Fibroblast of peridontal ligament (primary cell): ENCODE measurements around the gene DOHH.
"Not testable (repeated sequence)": the region's sequence is repeated elsewhere in the genome, so short reads cannot be mapped to it uniquely, and the experiment has no call there.

Experiments used
- DNase-seq: peaks from one replicate; pipeline ENCODE4 v3.0.0-alpha.2; 2010; ENCODE audit errors: extremely low read depth

Gene DOHH

DNA sequence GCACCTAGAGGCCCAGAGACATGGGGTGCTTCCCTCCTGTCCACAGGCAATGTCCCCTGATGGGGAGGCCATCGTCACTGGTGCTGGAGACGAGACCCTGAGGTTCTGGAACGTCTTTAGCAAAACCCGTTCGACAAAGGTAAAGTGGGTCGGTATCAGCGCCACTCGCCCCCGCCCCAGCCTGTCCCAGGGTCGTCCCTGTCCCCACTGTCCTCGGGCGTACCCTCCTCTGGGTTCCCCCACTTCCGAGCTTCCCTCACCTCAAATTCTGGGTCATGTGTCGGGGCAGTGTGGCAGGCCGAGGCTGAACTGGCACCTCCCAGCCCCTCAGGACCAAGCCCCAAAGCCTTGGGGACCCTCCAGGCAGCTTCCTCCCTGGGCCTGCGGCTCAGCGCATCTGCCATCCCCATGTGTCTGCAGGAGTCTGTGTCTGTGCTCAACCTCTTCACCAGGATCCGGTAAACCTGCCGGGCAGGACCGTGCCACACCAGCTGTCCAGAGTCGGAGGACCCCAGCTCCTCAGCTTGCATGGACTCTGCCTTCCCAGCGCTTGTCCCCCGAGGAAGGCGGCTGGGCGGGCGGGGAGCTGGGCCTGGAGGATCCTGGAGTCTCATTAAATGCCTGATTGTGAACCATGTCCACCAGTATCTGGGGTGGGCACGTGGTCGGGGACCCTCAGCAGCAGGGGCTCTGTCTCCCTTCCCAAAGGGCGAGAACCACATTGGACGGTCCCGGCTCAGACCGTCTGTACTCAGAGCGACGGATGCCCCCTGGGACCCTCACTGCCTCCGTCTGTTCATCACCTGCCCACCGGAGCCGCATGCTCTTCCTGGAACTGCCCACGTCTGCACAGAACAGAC lies 34.1 kb upstream of the DOHH start:
- DNase-seq = no peak

DNA sequence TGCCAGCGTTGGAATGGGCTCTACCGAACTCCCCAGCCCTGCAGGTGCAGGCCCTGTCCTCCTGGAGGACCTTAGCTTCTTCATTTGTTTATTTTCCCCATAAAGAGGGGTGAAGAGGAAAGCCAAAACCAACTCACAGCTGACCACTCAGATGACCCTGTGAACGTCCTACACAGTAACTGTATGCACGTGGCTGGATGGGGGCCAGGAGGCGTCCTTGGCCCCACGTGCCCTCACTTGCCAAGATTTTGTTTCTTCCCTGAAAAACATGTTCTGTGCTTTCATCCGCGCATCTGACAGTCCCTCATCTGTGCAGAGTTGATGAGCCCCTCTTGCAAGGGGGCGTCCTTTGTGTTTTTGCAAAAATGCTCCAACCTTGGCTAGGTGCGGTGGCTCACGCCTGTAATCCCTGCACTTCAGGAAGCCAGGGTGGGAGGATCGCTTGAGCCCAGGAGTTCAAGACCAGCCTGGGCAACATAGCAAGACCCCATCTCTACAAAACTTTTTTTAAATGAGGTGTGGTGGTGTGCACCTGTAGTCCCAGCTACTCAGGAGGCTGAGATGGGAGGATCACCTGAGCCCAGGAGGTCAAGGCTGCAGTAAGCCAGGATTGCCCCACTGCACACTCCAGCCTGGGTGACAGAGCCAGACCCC lies 33.2 kb upstream of the DOHH start:
- DNase-seq = no peak

GRCh38 chr19:3533033-3533432 lies 32.6 kb upstream of the DOHH start:
- DNase-seq = no peak

DNA sequence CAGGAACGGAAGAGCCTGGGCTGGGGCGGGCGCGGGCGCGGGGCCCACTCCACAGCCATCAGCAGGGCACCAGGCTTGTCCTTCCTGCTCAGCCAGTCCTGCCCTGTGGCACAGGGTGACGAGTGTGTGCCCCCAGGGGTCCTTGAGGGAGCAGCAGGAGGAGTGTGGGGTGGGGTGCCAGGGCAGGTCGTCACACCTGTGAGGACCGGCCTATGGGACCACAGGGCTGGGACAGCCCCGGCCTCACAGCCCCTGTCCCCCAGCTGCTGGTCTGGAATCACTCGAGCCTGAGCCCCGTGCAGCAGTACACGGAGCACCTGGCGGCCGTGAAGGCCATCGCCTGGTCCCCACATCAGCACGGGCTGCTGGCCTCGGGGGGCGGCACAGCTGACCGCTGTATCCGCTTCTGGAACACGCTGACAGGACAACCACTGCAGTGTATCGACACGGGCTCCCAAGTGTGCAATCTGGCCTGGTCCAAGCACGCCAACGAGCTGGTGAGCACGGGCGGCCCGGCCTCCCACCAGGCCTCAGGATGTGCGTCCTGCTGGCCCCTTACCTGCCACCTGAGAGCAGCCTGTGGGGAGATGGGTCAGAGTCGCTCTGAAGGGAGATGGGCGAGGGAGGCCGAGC lies 31.8 kb upstream of the DOHH start:
- DNase-seq = no peak

GRCh38 chr19:3531716-3532115 lies 31.2 kb upstream of the DOHH start:
- no peak for DNase-seq

GRCh38 chr19:3530389-3530788 lies 29.9 kb upstream of the DOHH start:
- no peak for DNase-seq

- not testable (repeated sequence) for DNase-seq
Observed at GRCh38 chr19:3529299-3529698, 28.8 kb upstream of the DOHH start.

GRCh38 chr19:3528539-3529211 lies 28.2 kb upstream of the DOHH start:
- DNase-seq = no peak

DNA sequence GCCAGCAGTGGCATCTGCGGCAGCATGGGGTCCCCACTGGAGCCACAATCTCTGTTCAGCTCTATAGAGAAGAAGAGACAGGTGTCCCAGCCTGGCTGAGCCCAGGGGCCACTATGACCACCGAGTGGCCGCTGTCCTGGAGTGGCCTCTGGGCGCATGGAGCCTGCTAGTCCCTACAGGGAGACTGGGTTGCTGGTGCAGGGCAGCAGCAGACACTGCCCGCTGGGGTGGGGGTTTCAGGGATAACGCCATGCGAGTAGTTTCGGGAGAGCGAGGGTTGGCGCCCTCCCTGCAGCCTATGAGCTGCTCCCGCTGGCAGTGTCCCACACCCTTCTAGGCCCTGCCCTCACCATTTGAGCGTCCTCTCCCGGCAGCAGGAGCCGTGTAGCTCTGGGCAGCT lies 27.6 kb upstream of the DOHH start:
- DNase-seq = no peak

DNA sequence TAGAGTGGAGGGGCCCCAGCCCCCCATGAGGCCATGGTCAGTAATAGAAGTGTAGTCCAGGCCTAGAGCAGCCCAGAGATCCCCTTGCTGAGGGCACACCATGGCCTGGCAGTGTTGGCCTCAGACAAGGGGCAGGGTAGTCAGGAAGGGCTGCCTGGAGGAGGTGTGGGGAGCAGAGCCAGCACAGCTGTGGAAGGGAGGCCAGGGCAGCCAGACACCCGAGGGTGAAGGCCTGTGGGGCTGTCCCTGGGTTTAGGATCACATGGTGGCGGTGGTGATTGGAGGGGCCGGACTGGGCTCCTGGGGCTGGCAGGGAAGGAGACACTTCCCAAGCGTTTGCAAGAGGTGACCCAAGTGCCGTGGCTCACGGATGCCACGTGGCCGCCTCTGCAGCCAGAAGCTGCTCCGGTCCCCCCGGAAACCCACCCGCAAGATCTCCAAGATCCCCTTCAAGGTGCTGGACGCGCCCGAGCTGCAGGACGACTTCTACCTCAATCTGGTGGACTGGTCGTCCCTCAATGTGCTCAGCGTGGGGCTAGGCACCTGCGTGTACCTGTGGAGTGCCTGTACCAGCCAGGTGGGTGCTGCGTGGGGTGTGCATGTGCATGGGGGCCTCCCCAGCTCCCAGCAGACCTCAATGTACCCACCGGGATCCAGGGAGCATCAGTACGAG lies 26.9 kb upstream of the DOHH start:
- DNase-seq = no peak

DNA sequence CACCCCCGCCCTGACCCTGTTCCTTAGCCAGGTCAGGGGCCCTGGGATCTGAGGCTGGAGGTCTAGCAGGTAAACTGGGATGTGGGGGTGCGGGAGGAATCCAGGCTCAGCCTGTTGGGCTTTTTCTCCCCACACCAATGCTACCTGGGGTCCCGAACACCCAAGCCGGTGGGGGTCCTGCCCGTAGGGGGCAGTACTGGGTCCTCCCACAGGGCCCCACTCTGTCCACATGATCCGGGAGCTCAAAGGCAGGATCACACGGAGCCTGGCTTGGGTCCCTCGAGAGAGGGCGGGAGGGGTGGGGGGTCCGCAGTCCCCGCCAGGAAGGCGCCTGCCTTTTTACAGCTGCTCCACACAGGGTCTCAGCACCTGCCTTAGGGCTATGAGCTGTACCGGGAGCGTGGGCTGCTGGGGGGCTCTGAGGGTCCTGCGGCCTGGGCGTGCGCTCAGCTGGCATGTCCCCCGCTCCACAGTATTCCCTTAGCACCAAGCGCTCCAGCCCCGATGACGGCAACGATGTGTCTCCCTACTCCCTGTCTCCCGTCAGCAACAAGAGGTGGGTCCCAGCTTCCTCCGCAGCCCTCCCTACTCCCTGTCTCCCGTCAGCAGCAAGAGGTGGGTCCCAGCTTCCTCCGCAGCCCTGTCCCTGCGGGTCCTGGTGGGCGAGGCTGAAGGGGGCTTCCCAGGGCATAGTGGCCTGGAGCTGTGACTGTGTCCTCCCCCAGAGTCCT lies 26.2 kb upstream of the DOHH start:
- DNase-seq = no peak

- no peak for DNase-seq
Observed at GRCh38 chr19:3524904-3525451, 24.5 kb upstream of the DOHH start.

GRCh38 chr19:3524078-3524842 lies 23.8 kb upstream of the DOHH start:
- no peak for DNase-seq

DNA sequence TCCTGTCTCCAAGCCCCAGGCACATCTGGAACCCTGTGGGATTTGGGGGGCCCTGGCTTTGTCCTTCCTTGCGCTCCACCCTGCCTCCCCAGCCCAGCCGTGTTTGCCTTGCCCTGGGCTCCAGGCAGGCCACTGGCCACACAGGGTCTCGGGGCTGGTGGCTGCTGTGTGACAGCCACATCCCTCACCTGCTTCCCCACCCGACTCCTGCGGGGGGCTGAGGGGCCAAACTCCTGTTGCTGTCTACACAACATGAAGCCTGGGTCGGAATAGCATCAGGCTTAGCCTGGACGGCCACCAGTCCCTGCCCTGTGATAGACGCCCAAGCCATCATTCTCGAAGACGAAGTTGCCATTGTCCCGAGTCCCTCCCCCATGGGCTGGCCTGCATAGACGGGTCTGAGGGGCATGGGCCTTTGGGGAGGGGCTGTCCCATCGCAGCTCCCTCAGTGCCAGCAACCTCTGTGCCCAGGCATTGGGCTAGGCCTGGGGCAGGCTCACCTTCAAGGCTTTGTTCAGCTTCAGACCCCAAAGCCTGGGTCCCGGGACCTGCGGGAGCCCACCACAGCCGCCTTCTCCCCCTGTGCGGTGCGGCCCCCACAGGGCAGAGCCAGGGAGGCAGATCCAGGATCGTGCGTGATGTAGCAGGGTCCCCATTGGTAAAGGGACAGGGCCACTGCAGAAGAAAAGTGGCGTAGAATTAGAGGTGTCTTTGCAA lies 23.0 kb upstream of the DOHH start:
- no peak for DNase-seq

DNA sequence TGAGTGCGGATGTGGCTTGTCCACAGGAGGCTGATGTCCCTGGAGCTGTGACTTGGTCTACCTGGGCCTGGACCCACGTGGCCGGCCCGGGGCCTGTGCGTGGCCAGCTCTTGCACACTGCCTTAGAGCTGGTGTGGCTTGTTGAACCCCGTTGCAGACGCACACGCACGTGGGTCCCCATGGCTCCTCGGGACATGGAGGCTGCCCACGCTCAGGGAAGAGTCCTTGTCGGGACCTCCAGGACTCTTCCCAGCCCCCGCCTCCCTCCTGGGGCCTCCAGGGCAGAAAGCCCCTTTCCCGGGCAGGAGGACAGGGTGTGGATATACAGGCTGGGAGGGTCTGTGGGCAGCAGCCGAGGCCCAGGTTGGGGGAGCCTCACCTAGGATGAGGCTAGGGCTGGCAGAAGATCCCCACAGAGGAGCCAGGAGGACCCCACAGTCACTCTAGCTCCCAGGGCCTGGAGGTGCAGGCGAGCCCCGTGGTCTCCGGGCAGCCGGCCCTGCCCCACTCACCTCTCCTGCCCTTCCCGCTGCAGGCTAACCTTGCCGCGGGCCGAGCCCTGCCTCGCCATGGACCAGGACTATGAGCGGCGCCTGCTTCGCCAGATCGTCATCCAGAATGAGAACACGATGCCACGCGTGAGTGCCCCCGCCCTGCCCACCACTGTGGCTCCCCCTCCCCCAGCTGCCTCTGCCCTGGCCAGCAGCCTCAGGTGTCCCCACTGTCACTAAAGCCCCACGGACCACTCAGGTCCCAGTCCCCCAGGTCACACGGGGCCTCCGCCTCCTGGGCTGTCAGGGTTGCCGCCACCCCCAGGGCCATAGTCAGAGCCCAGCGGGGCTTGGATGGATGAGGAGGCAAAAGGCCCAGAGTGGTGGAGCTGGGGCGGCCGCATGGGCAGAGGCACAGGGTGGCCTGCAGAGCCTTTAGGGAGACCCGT lies 22.2 kb upstream of the DOHH start:
- DNase-seq = no peak

- no peak for DNase-seq
Observed at GRCh38 chr19:3521104-3521445, 20.6 kb upstream of the DOHH start.

DNA sequence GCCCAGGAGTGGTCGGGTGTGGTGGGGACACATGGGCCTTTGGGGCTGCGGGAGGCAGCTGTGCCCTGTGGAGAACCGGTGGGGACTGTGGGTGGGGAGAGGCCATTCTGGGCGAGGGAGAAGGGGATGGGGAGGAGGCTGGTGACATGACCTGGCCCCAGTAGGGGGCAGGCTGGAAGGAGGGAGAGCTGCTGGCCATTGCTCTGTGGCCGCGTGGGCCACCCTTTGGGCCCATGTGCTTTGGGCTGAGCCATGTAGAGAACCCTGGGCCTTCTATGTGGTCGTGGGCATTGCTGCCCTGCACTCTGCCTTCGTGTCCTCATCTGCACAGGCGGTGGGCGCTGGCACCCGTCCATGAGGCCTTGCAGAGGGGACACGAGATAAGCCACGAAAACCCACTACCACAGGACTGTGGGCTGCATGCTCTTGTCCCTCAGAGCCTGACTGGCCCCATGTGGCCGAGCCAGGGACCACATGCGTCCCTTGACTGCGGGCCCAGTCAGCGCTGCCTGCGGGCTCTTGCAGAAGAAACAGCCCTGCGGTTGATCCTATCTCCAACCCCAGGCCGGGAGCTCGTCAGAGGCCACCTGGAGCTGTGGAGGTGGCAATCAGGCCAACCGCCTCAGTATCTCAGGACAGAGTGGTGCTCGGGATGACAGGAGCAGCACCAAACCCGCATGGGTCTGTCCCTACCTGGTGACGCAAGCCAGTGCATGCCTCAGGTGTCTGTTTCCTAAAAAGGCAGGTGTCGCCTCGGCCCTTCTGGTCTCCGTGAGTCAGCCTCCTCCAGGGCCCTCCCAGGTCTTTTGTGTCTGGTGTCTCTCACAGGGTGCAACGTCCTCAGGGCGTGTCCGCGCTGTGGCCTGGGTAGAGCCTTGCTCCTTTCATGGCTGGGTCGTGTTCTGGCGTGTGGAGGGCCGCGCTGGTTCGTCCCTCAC lies 20.0 kb upstream of the DOHH start:
- no peak for DNase-seq
